Measurements from ENCODE around the gene DTL.

Gene DTL

GRCh38 chr1:212098771-212099170 is 63.2 kb downstream of the DTL start:
- DNase-seq: no peak

GRCh38 chr1:212101251-212101650 is 65.7 kb downstream of the DTL start:
- no peak for DNase-seq

- no peak for DNase-seq
These were observed 66.2 kb downstream of the DTL start for GRCh38 chr1:212101735-212102134.

GRCh38 chr1:212104586-212105325 is 69.2 kb downstream of the DTL start:
- no peak for DNase-seq

DNA sequence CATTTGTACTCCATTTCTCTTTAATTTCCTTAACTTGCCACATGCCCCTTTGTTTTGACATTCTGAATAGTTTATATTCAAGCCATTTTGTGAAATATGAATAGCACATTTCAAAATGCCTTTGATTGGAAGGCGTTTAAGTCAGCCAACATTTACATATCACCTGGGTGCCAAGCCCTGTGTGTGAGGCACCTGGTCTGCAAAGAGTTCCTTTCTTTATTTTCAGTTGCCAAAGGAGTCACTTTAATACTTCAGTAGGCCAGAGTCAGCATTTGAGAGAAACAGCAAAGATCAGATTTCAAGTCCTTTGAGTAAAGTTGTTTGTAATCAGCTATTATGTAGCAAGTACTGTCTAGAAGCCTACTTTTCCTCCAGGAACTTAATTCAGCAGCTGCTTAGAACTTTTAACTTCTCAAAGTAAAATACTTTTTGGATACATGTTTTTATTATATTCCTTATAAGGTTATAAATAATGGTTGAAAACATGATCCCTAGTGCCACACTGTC is 70.8 kb downstream of the DTL start:
- DNase-seq: no peak

- no peak for DNase-seq
These were observed 71.9 kb downstream of the DTL start for GRCh38 chr1:212107481-212107880.

GRCh38 chr1:212108187-212108586 is 72.6 kb downstream of the DTL start:
- no peak for DNase-seq

GRCh38 chr1:212108981-212109380 is 73.4 kb downstream of the DTL start:
- DNase-seq: no peak

DNA sequence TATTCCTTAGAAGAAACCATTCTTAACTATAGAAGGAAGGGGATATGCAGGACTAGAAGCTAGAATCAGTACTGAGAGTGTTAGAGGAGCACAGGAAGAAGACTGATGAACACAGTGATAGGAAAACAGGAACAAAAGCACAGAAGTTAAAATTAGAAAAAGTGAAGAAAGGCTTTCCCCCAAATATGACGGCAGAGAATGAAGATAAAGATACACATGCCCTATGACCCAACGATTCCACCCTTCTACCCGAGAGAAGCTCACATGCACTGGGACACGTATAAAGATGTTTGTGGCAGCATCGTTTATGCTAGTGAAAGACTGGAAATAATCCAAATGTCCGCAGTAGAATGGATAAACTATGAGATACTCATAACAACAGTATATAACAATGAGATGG is 74.2 kb downstream of the DTL start:
- no peak for DNase-seq

DNA sequence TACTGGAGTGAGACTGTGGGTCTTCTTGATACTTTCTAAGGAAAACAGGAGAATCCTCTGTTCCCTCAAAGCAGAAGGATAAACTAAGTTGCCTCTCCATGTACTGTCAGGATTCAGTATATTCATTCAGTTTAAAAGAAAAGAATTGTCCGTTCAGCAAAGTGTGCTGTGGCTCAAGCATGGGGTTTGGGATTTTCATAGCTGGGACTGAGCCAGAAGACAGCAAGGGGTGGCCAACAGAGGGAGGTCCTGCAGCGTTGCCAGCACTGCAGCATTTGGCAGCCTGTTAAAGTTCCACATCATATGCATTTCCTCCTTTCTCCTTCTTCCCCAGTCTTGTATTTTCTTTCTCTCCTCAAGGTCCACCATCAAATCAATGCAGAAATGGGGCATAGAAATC is 75.1 kb downstream of the DTL start:
- DNase-seq: no peak

DNA sequence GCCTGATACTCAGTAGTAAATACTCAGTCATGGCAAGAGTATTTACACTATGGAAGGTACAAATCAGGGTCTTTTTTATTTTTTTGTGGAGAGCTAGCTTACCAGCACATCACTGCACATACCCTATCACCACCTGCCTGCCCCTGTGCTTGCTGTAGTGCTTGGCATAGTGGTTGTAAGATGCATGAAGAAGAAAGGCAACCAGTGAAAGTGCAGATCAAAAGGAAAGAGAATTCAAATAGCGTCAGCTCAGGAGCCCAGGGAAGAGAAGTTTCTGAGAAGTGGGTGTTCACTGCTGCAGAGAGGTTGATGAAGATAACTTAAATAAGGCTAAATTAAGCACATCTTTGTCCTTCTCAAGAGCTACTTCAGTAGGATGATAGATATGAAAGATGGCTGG is 76.0 kb downstream of the DTL start:
- DNase-seq: no peak

DNA sequence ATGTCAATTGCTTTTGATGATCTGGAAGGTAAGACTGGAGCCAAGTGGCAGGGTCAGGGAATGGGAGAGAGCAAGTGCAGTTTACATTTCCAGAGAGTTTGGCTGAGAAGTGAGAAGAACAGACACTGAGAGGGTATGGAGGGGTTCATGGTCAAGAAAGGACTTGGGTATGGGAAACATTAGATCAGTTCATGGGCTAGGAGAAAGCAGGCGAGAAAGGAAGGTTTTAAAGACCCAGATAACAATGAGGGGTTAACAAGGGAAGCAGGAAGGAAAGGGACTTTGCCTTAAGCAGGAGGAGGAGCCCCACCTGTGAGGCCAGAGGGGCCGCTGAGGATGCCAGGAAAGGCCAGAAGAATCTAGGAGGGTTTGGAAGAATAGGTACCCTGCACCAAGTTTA is 78.2 kb downstream of the DTL start:
- DNase-seq: no peak

- no peak for DNase-seq
These were observed 82.8 kb downstream of the DTL start for GRCh38 chr1:212118167-212118871.

GRCh38 chr1:212118872-212119260 is 83.3 kb downstream of the DTL start:
- DNase-seq: no peak

DNA sequence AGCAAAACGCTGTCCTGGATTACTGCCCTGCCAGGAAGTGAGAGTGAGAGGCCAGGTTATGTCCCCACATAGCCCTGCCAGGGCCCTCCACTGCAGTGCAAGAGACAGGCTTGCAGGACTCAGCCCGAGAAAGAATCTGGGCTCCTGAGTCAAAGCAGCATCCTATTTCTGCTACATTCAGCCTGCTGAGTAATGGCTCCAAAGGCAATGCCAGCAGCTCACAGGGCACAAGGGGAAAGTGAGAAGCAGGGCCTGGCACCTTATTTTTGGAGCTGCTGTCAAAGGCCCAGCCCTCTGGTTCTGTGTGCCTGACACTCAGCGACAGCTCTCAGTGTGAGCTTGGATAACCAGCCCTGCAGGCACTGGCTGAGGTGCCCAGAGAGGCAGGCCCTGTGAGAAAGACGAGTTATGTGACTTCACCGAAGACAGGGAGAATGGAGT is 83.9 kb downstream of the DTL start:
- DNase-seq: no peak

- DNase-seq: no peak
These were observed 84.3 kb downstream of the DTL start for GRCh38 chr1:212119863-212120262.

DNA sequence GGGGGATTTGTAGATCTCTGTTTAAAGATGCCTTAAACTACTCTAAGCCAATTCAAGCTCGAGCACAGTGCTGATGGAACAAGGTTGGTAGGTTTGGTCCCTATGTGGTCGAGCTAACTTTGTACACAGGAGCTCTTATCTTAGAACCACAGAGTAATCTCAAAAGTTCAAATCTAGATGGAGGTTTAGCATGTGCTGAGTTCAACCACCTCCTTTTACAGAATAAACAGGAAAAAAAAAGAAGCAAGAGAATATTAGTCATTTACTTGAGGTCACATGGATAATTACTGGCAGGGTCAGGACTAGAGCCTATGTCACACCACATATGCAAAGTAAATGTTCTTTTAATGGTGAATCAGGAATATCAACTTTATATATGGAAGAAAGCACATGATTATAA is 86.2 kb downstream of the DTL start:
- DNase-seq: no peak

DNA sequence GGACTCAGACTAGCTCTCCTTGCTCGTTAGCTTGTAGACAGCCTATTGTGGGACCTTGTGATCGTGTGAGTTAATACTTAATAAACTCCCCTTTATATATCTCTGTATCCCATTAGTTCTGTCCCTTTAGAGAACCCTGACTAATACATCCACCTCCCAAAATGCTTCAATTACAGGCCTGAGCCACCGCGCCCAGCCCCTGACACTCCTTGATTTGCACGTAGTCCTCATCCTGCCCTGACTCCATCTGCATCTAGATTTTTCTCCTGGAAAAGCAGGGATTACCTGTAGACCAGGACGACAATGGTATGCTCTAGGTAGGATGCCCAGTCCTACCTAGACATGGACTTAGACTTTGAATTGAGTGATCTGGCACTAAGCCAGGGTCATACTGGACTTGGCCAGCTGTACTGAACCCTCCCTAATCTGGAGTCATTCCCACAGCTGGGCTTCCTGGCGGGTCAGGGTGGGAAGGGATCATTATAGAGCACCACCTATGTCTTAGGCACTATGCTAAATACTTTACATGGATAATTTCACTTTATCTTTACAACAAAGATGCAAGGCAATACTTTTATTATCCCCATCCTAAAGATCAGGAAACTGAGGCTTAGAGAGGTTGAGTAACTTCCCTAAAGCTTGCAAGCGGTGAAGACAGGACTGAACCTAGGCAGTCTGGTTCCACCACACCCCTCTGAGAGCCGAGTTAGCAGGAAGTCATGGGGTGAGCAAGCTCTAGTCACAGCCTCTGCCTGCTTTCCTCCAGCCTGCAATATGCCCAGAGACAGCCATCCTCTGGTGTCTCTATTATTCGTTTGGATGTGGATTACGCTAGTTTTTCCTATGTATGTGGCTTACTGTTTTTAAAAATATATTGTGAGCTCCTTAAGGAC is 89.4 kb downstream of the DTL start:
- no peak for DNase-seq

GRCh38 chr1:212125654-212126053 is 90.1 kb downstream of the DTL start:
- no peak for DNase-seq

DNA sequence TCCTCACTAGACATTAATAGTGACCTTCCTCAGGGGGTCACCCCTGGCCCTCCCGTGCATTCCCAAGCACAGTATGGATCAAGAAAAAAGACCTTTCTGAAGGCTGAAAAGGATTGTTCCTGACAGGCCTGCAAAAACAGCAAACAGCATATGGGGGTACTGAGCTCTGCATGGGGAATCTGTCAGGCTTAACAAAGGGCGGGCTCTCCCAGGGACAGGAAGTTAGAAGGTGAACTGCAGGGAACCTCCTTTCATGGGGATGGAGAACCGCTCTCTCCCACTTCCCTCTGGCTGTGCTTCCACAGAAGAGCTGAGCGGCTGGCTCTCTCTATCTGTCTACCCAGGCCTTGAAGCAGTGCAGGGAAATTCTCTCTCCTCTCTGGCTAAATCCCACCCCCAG is 91.7 kb downstream of the DTL start:
- no peak for DNase-seq

GRCh38 chr1:212129781-212130180 is 94.2 kb downstream of the DTL start:
- no peak for DNase-seq

DNA sequence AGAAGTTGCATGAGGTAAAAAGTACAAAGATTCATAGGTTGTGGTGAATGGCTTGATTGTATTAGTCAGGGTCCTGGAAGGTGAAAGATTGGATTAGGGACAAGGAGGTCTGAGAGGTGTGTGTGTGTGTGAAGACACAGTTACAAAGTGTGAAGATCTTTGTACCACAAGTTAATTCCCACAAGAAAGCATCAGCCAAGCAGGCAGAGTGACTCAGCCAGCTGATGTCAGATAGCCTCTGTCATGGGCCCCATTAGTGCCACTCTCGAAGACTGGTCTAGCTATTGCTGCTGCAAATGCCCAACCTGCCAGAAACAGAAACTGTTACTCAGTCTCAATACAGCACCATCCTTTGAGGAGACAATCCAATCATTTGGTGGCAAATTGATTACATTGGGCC is 96.5 kb downstream of the DTL start:
- DNase-seq: no peak

- no peak for DNase-seq
These were observed 97.8 kb downstream of the DTL start for GRCh38 chr1:212133319-212133718.

- no peak for DNase-seq
These were observed 99.6 kb downstream of the DTL start for GRCh38 chr1:212135166-212135565.

Measured in NCI-H2029 (cell line).